GM12864 (cell line): ENCODE measurements around the gene SYNPO2.

Source experiments
- DNase-seq: peaks from one replicate; pipeline ENCODE4 v3.0.0-alpha.2; 2011; ENCODE audit warnings: low read depth
- H3K4me3 ChIP-seq: 2 replicates; pipeline ENCODE4 v1.5.1; 2011; ENCODE audit warnings: mild to moderate bottlenecking, low read depth, low read length, control low read depth
- TF ChIP-seq, protein P1 (sequence below): IDR thresholded peaks from 2 replicates; pipeline ENCODE4 v1.5.1; 2011; ENCODE audit warnings: low read depth, mild to moderate bottlenecking, moderate library complexity, low read length, control low read depth, inconsistent platforms; ENCODE audit errors: missing control alignments

The SYNPO2 gene

DNA sequence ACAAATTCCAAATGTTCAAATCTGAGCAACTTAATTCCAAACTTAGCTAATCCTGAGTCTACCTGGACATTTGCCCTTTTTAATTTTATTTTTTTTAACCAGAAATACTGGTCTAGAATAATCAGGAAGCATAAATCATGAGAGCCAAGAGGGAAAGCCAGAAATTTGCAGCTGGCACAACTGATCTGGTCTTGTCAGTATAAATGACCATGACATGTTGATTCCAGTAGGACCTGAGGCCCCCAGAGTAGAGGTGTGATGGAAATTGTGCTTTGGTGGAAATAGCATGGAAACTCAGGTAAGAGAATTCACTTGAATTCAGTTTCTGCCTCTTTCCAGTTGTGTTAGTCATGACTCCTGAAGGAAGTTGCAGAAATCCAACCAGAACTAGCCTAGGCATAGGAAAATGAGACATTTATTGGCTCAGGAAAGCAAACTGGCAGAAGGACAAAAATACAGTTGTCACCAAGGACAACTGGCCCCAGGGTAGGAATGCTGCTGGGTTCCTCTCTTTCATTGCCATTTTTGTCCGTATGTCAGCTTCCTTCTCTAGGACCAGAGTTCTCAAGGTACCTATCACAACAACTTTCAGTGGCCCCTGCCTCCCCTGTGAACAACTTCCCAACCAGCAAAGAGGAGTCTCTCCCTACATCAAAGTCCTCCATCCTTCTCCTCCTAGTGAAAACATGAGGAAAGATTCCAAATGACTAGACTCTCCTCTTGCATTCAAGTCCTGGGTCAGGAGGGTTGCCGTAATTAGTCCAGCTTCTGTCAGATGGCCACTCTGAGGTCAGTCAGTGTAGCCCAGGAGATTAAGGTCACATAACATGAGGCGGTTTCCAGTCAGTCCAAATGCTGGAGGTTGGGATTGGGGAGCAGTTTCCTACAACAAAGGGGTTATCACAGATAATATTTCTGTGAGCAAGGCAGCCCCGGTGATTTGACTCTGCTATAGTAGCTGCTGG, 217.7 kb downstream of the SYNPO2 start:
- TF ChIP-seq, protein P1, sequence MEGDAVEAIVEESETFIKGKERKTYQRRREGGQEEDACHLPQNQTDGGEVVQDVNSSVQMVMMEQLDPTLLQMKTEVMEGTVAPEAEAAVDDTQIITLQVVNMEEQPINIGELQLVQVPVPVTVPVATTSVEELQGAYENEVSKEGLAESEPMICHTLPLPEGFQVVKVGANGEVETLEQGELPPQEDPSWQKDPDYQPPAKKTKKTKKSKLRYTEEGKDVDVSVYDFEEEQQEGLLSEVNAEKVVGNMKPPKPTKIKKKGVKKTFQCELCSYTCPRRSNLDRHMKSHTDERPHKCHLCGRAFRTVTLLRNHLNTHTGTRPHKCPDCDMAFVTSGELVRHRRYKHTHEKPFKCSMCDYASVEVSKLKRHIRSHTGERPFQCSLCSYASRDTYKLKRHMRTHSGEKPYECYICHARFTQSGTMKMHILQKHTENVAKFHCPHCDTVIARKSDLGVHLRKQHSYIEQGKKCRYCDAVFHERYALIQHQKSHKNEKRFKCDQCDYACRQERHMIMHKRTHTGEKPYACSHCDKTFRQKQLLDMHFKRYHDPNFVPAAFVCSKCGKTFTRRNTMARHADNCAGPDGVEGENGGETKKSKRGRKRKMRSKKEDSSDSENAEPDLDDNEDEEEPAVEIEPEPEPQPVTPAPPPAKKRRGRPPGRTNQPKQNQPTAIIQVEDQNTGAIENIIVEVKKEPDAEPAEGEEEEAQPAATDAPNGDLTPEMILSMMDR: no peak
- DNase-seq: no peak
- H3K4me3 ChIP-seq: no peak overlapping the region

DNA sequence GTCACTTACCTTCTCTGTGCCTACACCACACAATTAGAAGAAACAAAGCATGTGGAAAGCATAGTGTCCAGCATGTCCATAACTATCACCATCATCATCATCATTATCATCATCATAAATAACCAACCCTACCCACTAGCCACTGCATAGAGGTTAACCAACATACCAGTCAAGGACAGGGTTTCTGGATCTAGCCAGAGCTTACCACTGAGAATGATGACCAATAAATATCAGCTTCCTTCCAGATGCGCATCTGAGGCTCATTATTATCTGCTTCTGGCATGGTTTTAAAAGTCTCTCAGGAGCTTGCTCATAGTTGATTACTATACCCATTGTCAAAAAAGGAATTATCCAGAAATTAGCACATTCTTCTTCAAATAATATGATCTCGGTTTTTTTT, 221.5 kb downstream of the SYNPO2 start:
- TF ChIP-seq, protein P1: no peak
- no peak for DNase-seq
- H3K4me3 ChIP-seq: no peak overlapping the region
